GM19099 (cell line): ENCODE results near the gene IL2RG.

ENCODE experiments used
- POLR2A ChIP-seq: IDR thresholded peaks from 3 replicates; pipeline ENCODE4 v1.6.1; 2011; ENCODE audit warnings: low read depth; ENCODE audit not compliant: insufficient read length; ENCODE audit errors: extremely low read depth

IL2RG gene

DNA sequence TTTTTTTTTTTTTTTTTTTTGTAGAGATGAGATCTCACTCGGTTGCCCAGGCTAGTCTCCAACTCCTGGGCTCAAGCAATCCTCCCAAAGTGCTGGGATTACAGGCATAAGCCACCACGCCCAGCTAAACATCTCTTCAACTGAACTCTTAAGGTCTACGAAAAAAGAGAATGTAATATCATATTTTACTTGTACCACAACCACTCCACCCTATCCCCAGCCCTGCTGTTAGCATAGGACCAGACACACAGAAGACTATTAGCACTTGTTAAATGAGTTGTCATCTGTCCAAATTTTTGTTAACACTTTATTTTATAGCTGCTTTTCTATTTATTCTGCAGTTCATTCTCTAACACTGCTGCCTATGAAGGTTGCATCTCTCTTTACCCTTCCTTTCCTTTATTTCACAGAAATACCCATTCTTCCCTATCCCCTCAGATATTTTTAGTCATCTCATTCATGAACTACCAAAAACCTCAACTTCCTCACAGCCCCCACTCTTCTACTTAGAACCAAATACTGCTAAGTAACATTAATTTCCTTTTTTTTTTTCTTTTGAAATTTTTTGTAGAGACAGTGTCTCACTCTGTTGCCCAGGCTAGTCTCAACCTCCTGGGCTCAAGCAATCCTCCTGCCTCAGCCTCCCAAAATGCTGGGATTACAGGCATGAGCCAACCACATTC, 53.4 kb downstream of the IL2RG start:
- TF ChIP-seq POLR2A: no peak
